HUDEP-2 (cell line): Measurements from ENCODE around the gene TUBA3E.
"Not testable (repeated sequence)": the region's sequence is repeated elsewhere in the genome, so short reads cannot be mapped to it uniquely, and the experiment has no call there.

Source experiments
- DNase-seq, 76 experiments: peaks; one replicate each; lab custom pipeline; 2025; ENCODE audit not compliant: unreplicated experiment in 76 of 76; lab: John Stamatoyannopoulos, UW

TUBA3E gene

GRCh38 chr2:130150181-130151144 lies 47.8 kb downstream of the TUBA3E start:
- DNase-seq, result no peak

DNA sequence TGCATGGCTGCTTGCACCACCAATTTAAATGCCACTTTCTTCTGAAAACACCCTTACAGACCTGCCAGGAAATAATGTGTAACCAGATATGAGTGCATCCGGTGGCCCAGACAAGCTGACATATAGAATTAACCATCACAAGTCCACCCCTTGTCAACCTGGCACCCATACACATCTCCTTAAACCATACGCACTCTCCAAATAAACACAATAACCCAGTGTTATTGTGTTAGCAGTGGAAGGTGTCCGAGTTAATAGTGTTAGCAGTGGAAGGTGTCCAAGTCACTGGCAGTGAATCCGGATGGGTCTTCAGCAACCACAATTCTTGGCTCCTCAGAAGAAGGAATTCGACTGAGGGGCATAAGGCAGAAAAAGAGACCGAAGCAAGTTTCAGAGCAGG lies 49.7 kb downstream of the TUBA3E start:
- DNase-seq, result not testable (repeated sequence)

DNA sequence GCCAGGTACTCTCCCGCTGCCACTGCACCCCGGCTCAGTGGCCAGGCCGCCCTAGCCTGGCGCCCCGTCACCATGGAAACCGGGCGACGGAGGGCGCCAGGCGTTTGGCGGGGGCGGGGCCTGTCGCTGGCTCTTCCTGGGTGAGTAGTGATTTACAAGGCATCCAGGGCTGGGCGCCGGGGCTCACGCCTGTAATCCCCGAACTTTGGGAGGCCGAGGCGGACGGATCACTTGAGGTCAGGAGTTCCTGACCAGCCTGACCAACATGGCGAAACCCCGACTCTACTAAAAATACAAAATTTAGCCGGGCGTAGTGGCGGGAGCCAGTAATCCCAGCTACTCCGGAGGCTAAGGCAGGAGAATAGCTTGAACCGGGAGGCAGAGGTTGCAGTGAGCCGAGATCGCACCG lies 53.2 kb downstream of the TUBA3E start, which contains the start of gene CCDC74B:
Gene CCDC74B (minus strand): TSS at position 107 of the 409 bp plus-strand sequence. CDS start 116 bp downstream, outside the sequence.
- peak in 6 of 76 experiments; percentile 3 to 28 (median 10) for DNase-seq

- DNase-seq, result not testable (repeated sequence)
Observed at GRCh38 chr2:130143266-130144039, 54.8 kb downstream of the TUBA3E start.

DNA sequence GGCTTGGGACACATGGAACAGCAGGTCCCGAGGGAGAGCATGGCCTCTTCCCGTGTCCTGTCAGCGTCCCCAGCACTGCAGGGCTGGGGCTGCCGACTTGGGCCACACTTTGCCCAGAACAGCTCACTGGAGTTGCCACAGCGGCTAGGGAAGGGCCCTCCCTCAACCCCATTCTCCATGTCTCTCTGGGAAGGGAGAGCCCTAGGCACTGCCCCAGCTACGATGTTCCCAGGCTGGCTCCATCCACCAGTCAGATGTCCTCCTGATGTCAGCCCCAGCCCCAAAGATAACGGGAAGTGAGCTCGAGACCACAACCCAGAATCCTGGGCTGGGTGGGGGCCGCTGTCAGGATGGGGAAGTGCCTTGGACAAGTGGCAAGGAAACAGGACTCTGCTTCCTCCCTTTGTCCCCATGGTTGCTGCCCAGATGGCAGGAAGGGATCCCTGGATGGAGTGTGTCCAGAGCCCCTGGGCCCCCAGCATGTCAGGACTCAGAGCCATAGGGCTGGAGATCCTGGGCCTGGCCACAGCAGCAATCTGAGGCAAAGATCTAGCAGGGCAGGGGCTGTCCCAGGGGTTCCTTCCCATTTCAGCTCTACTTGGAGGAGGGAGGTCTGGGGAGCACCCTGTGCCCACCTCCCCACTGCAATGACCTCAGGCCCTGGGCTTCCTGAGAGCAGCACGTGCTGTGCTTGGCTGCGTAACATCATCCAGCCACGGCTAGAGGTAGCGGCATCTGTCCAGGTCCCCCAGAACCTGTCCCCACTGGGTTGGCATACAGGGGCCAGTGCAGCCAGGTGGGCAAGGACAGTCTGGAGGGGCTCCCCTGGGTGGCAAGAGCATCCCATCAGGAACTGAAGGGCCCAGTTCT lies 55.6 kb downstream of the TUBA3E start:
- not testable (repeated sequence) for DNase-seq
